HG02623 (cell line): ENCODE results near the gene PSMA2.

Experiments
- ATAC-seq: cut with Tn5 transposase; IDR thresholded peaks from one replicate; pipeline ENCODE4 v1.9.1; 2021; ENCODE audit warnings: moderate library complexity; ENCODE audit not compliant: unreplicated experiment

PSMA2 gene

GRCh38 chr7:42940985-42941847, 9.2 kb upstream of the PSMA2 start:
- peak; percentile 45 for ATAC-seq

DNA sequence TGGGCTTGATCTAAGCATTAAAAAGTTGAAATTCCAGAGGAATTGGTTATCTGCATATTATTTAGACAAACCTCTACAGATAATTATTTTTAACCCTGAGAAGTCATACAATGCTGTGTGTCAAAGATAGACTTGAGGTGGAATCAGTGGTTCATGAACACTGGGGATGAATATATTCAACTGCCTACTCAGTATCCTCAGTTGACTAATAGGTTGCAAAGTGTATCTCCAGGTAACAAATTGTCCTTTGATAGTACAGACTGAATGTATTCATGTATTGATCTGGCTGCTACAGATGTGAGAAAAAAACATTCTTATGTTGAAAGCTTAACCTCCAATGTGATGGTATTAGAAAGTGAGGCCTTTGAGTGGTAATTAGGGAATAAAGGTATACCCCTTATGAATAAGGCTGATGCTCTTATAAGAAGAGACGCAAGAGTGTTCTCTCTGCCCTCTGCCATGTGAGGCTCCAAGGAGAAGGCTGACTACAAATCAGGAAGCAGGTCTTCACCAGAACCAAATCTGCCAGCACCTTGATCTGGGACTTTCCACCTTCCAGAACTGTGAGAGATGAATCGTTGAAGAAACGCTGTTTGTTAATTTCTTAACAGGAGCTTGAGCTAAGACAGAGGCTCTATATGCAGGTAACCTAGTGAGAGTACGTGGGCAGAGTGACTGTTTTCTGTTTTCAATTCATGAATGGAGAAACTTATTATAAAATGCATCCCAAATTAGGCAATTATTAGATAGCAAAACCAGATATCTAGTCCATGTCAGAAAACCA, 7.7 kb upstream of the PSMA2 start:
- ATAC-seq = no peak

DNA sequence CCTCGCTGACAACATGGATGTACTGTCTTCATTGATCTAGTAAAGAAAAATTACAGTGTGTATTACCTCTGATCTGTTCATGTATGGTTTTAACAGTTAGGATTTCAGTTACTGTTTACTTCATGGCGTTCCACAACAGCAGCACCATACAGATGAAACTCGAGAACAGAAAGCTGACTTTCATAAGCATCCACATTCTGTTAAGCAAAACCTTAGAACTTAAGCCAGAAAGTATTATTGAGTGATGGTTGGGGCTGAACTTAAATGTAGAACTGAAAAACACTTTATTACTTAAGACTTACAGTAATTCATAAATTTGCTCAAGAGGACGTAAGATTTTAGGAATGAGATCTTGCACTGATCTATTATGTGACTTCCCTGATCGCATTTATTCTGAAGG, 3.9 kb upstream of the PSMA2 start:
- ATAC-seq = no peak

DNA sequence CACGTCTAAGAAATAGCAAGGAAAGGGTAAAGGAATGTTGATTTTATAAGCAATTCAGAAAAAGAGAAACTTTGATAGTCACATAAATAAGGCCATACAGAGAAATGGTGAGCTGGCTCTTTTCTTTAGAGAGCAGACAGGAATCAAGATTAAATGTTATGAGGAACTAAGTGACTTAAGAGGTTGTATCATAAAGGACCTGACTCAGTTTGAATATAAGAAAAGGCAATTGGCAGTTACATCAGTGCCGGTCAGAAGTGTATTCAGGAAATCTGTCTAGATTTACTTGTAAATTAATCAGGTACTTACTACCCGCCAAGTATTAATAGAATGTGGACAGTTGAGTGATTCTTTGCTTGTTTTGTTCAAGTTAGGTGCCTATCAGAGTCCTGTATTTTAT, 2.3 kb upstream of the PSMA2 start:
- ATAC-seq = no peak

- ATAC-seq = no peak
These were observed 1.0 kb upstream of the PSMA2 start for GRCh38 chr7:42932811-42933591.

DNA sequence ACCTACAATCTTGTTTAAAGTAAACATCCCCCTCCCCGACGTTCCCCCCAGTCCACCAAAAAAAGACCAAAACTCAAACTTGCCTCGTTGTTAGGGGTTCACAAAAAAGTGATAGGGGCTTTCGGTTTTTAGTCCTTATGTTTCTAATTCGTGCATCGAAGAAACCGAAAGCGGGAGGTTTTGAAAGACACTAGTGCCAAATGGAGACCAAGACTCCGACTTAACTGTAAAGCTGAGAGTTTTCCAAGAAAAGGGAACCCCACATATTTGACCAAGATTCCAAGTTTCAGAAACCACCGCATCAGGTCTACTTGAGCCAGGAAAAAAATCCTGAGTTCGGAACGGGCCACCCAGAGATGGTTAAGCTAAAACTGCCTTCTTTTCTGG, 534 bp downstream of the PSMA2 start:
- ATAC-seq = no peak

GRCh38 chr7:42930889-42931288, 1.1 kb downstream of the PSMA2 start:
- no peak for ATAC-seq

DNA sequence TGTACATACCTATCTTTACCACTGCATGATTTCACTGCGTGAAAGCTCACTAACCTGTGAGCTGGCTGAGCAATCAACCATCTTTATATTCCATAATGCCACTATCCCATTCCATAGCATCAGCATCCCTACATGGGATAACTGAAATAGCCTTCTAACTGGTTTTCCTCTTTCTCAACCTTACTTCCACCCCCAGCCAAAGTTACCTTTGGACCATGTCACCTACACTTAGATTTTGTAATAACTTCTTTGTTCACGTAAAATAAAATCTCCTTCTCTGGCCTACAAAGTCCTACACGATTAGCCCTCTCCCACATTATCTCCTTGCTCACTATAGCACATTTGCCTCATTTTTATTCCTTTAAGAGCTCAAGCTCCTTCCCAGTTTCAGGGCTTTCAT, 2.5 kb downstream of the PSMA2 start:
- no peak for ATAC-seq

DNA sequence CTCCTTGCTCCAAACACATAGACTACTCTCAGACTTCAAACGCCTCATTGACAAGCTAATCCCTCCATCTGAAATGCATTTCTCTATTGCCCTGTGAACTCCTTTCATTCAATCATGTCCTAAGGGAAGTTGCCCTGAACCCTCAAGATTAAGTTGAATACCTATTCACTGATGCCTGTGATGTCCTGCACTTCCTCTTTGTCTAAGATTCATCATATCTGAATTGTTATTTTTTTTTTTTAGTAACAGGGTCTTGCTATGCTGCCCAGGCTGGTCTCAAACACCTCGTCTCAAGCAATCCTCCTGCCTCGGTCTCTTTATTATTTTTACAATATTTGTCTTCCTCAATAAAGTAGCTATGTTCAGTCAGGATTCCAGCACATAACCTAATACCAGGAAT, 3.2 kb downstream of the PSMA2 start:
- no peak for ATAC-seq

- ATAC-seq = no peak
These were observed 5.8 kb downstream of the PSMA2 start for GRCh38 chr7:42926204-42926603.

DNA sequence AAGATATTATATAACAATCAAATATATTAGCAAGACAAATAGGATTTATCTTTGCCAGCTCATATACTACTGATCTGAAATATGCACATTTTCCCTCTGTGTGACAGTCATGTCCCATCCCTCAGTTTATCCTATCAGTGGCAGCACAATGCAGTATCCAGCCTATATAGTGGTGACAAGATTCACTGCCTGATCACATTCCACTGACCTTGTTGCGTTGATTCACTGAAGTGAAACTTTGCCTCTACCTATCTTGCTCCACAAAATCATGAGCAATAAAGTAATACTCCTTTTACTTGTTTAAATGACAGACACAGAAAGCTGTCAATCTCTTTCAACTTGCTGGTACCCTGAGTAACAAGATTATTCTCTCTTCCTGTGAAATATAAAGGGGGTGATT, 6.3 kb downstream of the PSMA2 start:
- no peak for ATAC-seq

DNA sequence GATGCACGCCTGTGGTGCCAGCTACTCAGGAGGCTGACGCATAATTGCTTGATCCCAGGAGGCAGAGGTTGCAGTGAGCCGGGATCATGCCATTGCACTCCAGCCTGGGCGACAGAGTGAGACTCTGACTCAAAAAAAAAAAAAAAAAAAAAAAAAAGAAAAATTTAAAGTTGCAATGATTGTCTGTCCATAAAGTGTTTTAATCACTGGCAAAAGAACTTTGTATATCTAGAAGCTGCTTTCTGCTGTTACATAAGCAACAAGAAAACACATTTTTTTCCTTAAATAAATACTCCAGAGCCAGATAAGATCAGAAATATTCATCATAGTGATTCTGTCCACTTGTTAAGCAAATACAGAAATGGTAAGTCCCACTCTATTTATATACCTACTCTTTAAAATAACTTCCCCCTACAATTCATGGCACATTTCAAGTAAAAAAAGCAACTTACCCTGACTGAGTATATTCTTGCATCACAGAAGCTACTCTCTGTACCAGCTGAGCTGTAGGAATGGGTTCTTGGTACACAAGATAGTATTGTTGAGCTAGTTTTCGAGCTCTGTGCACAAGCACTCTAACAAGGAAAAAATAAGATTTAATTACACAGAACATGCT, 7.6 kb downstream of the PSMA2 start:
- ATAC-seq = no peak

DNA sequence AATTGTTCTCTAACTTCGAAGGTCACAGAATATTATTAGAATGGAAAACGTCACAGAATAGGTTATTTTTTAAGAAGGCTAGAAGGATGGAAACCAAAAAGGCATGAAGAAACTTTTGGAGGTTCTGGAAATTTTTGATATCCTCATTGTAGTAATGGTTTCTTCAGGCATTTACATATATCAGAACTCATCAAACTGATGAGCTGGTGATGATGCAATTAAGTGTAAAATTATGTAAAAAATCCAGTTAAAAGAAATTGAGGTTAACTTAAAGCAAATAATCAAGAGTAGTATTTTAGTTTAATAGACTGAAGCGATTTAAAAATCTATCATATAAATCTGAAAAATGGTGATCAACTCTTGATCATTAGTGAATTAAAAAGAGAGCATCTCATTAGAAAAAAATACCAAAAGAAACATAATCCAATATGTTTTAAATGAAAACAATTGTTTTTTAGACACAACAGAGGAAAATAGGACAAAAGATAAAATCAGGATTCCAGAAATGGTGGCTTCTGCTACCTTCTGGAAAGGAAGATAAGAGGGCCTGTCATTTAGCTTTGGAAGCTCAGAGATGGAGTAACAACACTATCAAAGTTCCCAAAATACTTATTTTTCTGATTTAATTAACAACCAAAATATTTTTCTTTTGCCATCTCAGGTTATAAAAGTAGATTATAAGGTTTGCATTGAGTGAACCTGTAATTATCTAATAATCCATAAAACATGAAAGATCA, 9.8 kb downstream of the PSMA2 start:
- ATAC-seq = no peak

- no peak for ATAC-seq
These were observed 16.6 kb downstream of the PSMA2 start for GRCh38 chr7:42915356-42915755.

DNA sequence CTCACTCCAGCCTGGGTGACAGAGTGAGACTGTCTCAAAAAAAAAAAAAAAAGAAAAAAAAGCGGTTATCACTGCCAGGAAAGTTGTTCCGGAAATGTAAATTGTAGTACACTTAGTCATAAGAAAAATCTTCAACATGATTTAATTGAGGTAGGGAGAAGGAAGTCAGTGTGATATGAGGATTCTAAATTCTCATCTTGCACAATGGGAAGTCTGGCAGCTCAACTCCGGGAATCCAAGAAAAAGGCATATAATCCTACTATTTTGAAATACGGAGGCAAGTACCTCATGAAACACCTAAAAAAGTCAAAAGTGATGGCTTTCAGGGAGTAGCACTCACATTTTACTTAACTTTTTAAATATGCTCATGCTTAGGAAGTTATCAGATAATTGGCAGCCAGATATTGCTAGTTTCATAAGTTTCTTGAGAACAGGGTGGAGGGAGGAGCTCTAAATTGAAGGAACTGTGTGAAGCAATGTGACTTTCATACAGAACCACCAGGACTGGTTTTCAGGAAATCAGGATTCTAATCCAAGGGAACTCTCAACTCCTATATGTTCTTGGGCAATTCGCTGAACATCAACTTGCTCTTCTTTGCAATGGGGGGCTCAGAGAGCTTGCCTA, 17.4 kb downstream of the PSMA2 start:
- no peak for ATAC-seq

DNA sequence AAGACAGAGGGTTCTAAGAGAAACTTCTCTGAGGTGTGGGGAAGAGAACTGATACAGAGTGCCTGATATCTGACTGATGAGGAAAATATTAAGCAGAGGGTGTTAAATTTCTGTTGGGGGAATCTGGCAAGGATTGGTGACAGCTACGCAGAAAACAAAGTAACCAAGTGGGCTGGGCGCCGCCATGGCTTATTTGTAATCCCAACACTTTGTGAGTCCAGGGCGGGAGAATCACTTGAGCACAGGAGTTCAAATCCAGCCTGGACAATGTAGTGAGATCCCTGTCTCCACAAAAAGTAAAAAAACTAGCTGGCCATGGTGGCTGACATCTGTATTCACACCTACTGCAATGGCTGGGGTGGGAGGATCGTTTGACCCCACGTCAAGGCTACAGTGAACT, 18.0 kb downstream of the PSMA2 start:
- ATAC-seq = no peak

GRCh38 chr7:42913591-42913990, 18.4 kb downstream of the PSMA2 start:
- no peak for ATAC-seq

GRCh38 chr7:42911454-42912447, 20.2 kb downstream of the PSMA2 start, which contains the start of gene C7orf25:
Gene C7orf25 (minus strand): TSS chr7:42912070. CDS start chr7:42910900, 1,170 bp downstream.
- ATAC-seq = peak; percentile 93

DNA sequence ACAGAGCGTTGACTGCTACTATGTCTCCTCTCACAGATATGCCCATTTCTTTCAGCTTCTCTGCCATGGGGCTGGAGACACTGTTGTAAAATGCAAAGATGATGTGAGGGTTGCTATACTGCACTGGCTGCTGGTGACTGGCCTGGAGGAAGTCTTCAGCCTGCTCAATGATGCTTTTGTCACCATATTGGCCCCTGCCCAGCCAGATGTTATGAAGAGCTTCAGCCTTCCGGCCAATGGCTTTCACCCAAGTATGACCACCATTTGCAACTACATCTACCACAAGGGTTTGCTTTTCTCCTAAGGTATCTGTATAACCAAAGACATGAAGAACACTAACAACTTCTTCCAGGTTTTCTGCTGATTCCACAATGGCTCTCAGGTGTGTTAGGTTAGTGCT, 21.7 kb downstream of the PSMA2 start:
- ATAC-seq = no peak
